ENCODE data around the gene MAPKBP1.

DNA sequence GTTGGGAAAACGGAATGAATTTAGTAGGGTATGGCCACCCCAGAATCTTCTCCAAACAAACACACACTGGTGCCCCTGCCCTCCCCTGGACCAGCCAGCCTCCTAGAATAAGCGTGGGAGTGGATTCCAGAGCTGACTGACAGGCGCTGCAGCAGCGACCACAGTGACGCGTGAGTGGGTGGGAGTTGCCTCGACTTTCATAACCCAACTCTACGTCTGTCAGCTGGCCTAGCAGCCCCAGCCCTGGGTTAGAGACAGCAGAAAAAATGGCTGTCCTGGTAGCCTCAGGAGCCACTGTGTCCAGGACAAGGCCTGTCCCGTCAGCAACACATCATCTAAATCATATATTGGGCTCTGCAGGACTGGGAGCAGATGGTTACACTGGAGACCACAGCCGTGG, 74.3 kb downstream of the MAPKBP1 start:
- TF ChIP-seq, protein P1, sequence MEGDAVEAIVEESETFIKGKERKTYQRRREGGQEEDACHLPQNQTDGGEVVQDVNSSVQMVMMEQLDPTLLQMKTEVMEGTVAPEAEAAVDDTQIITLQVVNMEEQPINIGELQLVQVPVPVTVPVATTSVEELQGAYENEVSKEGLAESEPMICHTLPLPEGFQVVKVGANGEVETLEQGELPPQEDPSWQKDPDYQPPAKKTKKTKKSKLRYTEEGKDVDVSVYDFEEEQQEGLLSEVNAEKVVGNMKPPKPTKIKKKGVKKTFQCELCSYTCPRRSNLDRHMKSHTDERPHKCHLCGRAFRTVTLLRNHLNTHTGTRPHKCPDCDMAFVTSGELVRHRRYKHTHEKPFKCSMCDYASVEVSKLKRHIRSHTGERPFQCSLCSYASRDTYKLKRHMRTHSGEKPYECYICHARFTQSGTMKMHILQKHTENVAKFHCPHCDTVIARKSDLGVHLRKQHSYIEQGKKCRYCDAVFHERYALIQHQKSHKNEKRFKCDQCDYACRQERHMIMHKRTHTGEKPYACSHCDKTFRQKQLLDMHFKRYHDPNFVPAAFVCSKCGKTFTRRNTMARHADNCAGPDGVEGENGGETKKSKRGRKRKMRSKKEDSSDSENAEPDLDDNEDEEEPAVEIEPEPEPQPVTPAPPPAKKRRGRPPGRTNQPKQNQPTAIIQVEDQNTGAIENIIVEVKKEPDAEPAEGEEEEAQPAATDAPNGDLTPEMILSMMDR (IDR thresholded peaks at IDR 0.05 in 4 of 5, conservative IDR thresholded peaks at IDR 0.05 in 1 of 5), result no peak
- no peak for TF ChIP-seq POLR2A (IDR thresholded peaks at IDR 0.05)
